Stimulated activated CD4-positive, alpha-beta T cell treated with anti-CD3 and anti-CD28 coated beads, TNF-alpha, amount 100 ng/mL, for 1 hour (primary cell): Measurements from ENCODE around the gene UPB1.

Experiments used
- DNase-seq, 3 donors: peaks; one replicate each; pipeline ENCODE4 v3.0.0-alpha.2; 2020; ENCODE audit warnings: low read depth in 3 of 3, low spot score in 1 of 3

The UPB1 gene

DNA sequence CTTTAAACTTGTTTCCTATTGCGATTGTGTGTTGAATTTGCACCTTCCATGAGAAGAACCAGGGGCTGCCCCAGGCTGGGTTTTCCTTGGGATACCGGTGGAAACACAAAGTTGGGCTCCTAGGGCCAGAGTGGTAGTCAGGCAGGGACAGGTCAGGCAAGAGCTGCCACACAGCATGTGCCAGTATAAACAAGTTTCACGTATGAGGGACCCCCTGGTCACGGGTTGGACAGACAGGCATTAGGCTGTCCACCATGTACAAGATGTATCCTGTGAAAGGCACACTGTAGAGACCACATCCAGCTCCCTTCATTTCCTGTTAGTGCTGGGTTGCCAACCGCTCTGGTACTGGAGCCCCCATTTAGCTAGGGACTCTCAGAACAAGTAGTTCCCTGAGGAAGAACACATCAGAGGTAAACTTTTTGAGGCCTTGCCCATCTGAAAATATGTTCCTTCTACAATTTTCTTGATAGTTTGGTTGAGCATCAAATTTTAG lies 8.8 kb downstream of the UPB1 start:
- no peak for DNase-seq

GRCh38 chr22:24504540-24504939 lies 9.4 kb downstream of the UPB1 start:
- no peak for DNase-seq

DNA sequence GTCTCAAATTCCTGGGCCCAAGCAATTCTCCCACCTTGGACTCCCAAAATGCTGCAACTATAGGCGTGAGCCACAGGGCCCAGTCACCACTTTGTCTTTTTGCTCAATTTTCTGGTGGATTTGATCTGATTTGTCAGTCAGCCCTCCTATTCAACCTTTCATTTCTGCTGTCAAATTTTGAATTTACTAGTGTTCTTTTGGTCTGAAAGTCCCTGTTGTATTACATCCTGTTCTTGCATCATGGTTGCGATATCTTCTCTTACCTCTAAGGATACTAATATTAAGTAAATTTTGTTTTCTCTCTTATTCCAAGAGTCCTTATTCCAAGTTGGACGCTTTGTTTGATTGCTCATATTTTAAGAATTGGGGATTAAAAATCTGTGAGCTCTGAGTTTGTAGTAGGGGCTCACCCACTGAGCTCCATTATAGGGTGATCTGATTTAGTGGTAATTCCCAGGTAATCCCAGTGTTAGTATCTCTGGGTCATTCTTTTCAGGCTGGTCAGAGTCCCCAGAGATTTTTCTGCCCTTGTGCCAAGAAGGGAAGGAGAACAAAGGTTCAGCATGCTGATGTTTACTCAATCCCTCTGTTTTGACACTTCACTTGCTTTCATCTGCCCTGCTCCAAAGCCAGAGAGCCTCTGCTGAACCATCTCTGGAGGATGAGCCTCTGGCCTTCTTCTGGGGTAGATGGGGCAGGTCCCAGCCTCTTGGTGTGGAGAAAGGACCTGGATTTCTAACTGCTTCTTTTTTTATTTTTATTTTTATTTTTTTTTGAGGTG lies 10.0 kb downstream of the UPB1 start:
- DNase-seq: no peak

DNA sequence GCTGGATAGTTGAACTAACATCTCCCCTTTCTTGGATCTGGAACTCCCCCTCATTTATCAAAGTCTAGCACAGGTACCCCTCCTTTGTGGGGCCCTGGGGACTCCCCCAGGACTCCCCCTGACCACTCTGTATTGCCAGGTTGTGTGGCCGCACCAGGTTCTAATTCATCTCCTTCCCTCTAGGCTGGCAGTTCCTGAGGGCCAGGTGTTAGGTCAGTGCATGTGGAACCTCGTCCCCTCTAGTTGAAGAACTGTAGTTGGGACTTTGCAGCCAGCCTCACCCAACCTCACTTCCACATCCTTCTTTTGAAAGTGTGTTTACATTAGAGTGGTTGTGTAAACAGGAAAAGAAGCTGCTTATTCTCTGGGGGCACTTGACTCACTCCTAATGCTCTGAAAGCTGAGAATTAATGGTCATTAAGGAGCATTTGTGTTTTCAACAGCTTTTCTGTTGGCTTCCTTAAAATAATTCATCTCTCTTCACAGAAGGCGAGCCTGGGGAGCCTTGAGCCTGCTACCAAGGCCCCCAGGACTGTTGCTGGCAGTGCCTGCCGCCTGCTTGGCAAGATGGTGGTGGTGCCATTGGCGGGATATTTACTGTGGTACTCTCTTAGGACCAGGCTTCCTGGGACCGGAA lies 11.8 kb downstream of the UPB1 start:
- no peak for DNase-seq

DNA sequence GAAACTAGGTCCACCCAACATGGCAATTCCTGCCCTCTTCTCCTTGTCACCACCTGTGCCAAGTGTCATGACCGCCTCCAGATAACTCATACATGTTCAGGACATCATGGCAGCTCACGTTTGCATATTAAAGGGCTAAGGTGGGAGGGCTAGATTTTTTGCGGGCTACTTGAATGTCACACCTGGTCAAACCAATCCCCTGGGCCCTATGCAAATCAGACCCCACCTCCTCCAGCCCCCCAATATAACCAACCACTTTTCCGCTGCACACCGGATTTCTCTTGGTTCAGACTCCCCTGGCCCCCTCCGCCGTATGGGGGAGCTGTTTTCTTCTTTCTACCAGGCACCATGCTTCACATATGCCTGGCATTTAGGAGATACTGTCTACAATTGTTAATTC lies 12.6 kb downstream of the UPB1 start:
- no peak for DNase-seq

- DNase-seq: no peak
Observed at GRCh38 chr22:24510637-24511625, 15.8 kb downstream of the UPB1 start.

GRCh38 chr22:24512043-24512442 lies 16.9 kb downstream of the UPB1 start:
- no peak for DNase-seq

- DNase-seq: no peak
Observed at GRCh38 chr22:24513378-24514240, 18.5 kb downstream of the UPB1 start.

GRCh38 chr22:24514241-24515026 lies 19.3 kb downstream of the UPB1 start:
- DNase-seq: no peak

DNA sequence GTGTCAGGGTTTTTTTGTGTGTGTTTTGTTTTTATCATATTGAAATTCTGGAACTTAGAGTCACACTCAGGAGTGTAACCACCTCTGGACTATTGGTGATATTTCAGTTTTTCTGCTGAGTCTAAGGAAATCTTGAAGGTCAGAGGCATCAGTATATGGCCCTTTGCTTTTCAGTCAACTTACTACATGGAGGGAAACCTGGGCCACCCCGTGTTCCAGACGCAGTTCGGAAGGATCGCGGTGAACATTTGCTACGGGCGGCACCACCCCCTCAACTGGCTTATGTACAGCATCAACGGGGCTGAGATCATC lies 19.9 kb downstream of the UPB1 start:
- DNase-seq: no peak

GRCh38 chr22:24516301-24516737 lies 21.2 kb downstream of the UPB1 start:
- no peak for DNase-seq

GRCh38 chr22:24517446-24517845 lies 22.3 kb downstream of the UPB1 start:
- no peak for DNase-seq

GRCh38 chr22:24518228-24518627 lies 23.1 kb downstream of the UPB1 start:
- no peak for DNase-seq

DNA sequence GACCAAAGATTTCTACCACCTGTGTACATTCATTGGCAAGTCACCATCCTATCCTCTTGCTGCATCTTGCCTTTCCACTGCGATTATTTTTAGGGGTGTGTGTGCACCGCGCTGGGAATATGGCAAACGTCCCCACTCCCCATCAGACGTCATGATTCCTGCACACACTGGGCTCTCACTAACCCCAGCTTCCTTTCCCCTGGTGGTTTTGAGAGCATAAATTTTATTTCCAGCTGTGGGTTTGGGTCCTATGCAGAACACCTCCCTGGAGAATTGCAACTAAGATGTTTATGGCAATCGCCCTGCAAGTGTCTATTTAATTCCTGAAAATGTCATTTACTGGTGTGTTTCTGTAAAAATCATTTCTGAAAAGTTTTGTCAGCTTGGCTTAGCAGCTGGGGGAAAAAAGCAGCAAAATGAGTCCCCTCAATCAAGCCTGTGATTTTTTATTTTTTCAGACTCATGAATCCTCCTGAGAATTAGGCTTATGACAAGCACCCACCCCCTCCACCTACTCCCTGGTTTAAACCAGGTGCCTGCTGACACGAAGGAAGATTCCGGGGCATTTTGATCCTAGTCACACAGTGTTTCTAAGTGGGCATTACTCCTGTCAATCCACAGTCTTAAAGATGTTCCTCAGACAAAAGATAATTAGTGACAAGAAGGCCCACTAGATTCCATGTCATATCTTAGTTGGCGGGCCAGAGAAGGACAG lies 23.8 kb downstream of the UPB1 start:
- DNase-seq: no peak

- DNase-seq: no peak
Observed at GRCh38 chr22:24519496-24519895, 24.4 kb downstream of the UPB1 start.

DNA sequence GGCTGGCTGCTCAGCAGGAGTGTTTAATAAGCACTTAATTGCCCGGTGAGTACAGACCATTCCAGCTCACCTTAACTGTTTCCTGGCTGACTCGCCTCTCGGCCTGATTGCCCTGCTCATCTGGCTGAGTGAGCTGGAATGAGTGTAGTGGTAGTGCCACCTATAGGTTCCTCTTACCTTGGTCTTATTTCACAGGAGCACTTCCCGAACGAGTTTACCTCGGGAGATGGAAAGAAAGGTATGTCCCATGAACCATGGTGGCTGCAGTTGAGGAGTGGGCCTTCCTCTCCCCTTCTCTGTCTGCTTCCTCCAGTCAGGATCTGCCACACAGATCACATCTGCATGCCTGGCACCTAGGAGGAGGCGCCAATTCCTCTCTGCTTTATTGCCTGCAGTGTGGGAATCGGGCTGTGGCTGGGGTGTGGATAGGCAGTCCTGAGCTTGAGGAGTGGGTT lies 26.7 kb downstream of the UPB1 start:
- no peak for DNase-seq

DNA sequence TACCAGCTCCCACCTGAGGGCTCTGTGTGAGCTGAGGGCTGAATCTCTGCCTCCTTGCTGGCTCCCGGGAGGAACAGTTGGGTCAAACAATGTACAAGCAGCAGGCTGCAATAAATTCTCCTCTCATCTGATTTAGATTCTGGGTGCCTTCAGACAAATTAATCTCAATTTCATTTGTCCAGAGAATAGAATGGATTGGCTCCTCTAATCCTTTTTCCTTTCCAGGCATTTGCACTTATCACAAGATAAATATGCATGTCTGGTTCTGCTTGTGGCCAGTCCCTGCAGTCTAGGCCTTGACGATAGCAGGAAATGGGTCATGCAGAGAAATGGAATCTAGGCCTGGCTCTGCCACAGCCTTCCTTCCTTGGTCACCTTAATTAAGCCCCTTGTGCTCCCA lies 28.7 kb downstream of the UPB1 start:
- no peak for DNase-seq

DNA sequence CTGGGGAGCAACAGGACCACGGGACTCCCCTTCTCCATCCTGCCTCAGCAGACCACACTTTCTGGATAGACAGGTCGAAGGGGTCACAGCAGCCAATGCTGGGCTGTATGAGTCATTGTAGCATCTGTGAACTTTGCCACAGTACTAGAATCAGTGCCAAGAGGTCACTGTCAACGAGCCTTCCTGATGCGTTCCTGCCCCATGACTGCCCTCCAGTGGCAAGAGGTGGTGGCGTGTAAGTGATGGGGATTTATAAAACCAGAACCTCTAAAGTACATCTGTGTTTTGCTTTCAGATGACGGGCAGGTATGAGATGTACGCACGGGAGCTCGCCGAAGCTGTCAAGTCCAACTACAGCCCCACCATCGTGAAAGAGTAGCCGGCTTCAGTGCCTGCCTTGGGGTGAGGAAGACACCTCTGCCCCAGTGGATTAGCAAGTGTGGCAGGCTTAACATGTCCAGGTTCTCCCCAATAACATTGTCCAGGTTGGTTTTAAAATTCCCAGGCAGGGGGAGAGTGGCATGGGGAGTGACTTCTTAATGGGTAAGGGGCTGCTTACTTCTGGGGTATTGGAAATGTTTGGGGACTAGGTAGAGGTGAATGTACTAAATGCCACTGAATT lies 30.4 kb downstream of the UPB1 start:
- peak; percentile 46 to 64 (median 49) for DNase-seq

- DNase-seq: no peak
Observed at GRCh38 chr22:24526191-24526590, 31.1 kb downstream of the UPB1 start.
